K562 (cell line): ENCODE results near the gene ZNF24. TPM values are rescaled to one million over a fixed set of nuclear protein-coding genes. Genes with fewer than 3 reads are reported as not detected.

Experiments
- CREB5 ChIP-seq: fragments of 250-450 bp; sonication (Bioruptor Pico); IDR thresholded peaks from 2 replicates; pipeline ENCODE4 v1.5.0; 2020; ENCODE audit warnings: mild to moderate bottlenecking
- ESRRB ChIP-seq: fragments of 250-450 bp; sonication (Bioruptor Pico); IDR thresholded peaks from 2 replicates; pipeline ENCODE4 v1.5.0; 2020; ENCODE audit warnings: mild to moderate bottlenecking, moderate library complexity, borderline replicate concordance
- ETS2 ChIP-seq: IDR thresholded peaks from 2 replicates; pipeline ENCODE4 v1.6.1; 2016; ENCODE audit warnings: borderline replicate concordance, missing genetic modification characterization, mild to moderate bottlenecking, moderate library complexity, missing compliant biosample characterization; ENCODE audit not compliant: poor library complexity, severe bottlenecking
- HDAC1 ChIP-seq, 2 experiments: fragments of 450-650 bp; IDR thresholded peaks; 2 replicates each; pipeline ENCODE4 v1.6.1; 2016 to 2017; ENCODE audit warnings: inconsistent platforms in 1 of 2, mild to moderate bottlenecking in 1 of 2, moderate library complexity in 1 of 2
- HDAC3 ChIP-seq: fragments of 450-650 bp; IDR thresholded peaks from 2 replicates; pipeline ENCODE4 v1.6.1; 2018; ENCODE audit warnings: borderline replicate concordance, mild to moderate bottlenecking, moderate library complexity; ENCODE audit not compliant: partially characterized antibody
- HOXB6 ChIP-seq: fragments of 250-450 bp; sonication (Bioruptor Pico); IDR thresholded peaks from 2 replicates; pipeline ENCODE4 v1.5.1; 2022; ENCODE audit warnings: mild to moderate bottlenecking, borderline replicate concordance
- KDM2B ChIP-seq: fragments of 250-450 bp; sonication (Bioruptor Pico); IDR thresholded peaks from 2 replicates; pipeline ENCODE4 v1.8.0; 2021; ENCODE audit warnings: mild to moderate bottlenecking, moderate library complexity
- KLF1 ChIP-seq: fragments of 450-650 bp; IDR thresholded peaks from 2 replicates; pipeline ENCODE4 v1.6.1; 2016; ENCODE audit warnings: missing genetic modification characterization, missing compliant biosample characterization
- PRMT5 ChIP-seq: sonication (generic); formaldehyde crosslinking; IDR thresholded peaks from 2 replicates; pipeline ENCODE4 v1.5.0; 2020; ENCODE audit warnings: missing genetic modification reagents
- RBM25 ChIP-seq: fragments of 200-400 bp; formaldehyde crosslinking; IDR thresholded peaks from 2 replicates; pipeline ENCODE4 v1.6.1; 2018; ENCODE audit warnings: low read length, low read depth, moderate library complexity; ENCODE audit not compliant: severe bottlenecking
- SRSF3 ChIP-seq: fragments of 200-400 bp; formaldehyde crosslinking; IDR thresholded peaks from 2 replicates; pipeline ENCODE4 v1.6.1; 2016; ENCODE audit warnings: mild to moderate bottlenecking, low read length, moderate library complexity; ENCODE audit not compliant: insufficient read depth
- ZC3H4 ChIP-seq: sonication (generic); formaldehyde crosslinking; IDR thresholded peaks from 2 replicates; pipeline ENCODE4 v1.9.0; 2021; ENCODE audit warnings: missing genetic modification reagents, borderline replicate concordance
- ZFP36 ChIP-seq: fragments of 150-350 bp; IDR thresholded peaks from 2 replicates; pipeline ENCODE4 v1.6.1; 2018; ENCODE audit warnings: low read length, low read depth; ENCODE audit not compliant: partially characterized antibody
- ZKSCAN3 ChIP-seq: fragments of 250-450 bp; sonication (Bioruptor Pico); IDR thresholded peaks from 2 replicates; pipeline ENCODE4 v1.4.0; 2020
- ZNF23 ChIP-seq: fragments of 250-450 bp; sonication (Bioruptor Pico); IDR thresholded peaks from 2 replicates; pipeline ENCODE4 v1.4.0; 2020; ENCODE audit warnings: mild to moderate bottlenecking
- ZNF232 ChIP-seq: sonication (generic); formaldehyde crosslinking; IDR thresholded peaks from 2 replicates; pipeline ENCODE4 v1.8.0; 2022; ENCODE audit warnings: mild to moderate bottlenecking, missing genetic modification reagents
- ZNF324 ChIP-seq: fragments of 250-450 bp; sonication (Bioruptor Pico); IDR thresholded peaks from 2 replicates; pipeline ENCODE4 v1.4.0; 2020; ENCODE audit warnings: mild to moderate bottlenecking
- ZNF395 ChIP-seq: fragments of 200-800 bp; sonication (Bioruptor generic); IDR thresholded peaks from 2 replicates; pipeline ENCODE4 v1.6.1; 2017; ENCODE audit warnings: missing genetic modification characterization, missing compliant biosample characterization
- ZNF507 ChIP-seq: conservative IDR thresholded peaks from 2 replicates; pipeline ENCODE4 v1.6.1; 2017; ENCODE audit warnings: missing genetic modification characterization, missing compliant biosample characterization
- polyA plus RNA-seq, 8 experiments: library from polyadenylated mRNA; depleted of rRNA in 4 of 8; stranded (reverse) in 5 of 8; unstranded in 3 of 8; fragments of >200 nt; fragmentation: Nextera tagmentation in 2 of 8; fragmentation: Illumina TruSeq in 1 of 8; extraction: Ambion mirVana in 2 of 8; extraction: Trizol in 1 of 8; gene quantifications; 2 replicates each; pipeline versions ENCODE4 v1.2.1 to v1.2.3, GENCODE V29; 2011 to 2014; ENCODE audit warnings: inconsistent platforms in 1 of 8, missing spikeins in 1 of 8
- total RNA-seq, 7 experiments: library from RNA; depleted of rRNA in 6 of 7; stranded (reverse); fragments of >200 nt in 6 of 7; fragmentation: Illumina TruSeq in 2 of 7; extraction: Trizol in 2 of 7; gene quantifications; 2 replicates each; pipeline versions ENCODE4 v1.2.1 to v1.2.3, GENCODE V29; 2011 to 2021; ENCODE audit warnings: low replicate concordance in 1 of 7
- TF ChIP-seq, protein P1 (sequence below): fragments of 450-650 bp; IDR thresholded peaks from 2 replicates; pipeline ENCODE4 v1.6.1; 2016
- TF ChIP-seq, protein P2 (sequence below): fragments of 150-350 bp; conservative IDR thresholded peaks from 2 replicates; pipeline ENCODE4 v1.6.1; 2014; ENCODE audit warnings: low read length

The ZNF24 gene
- total and polyA plus RNA-seq, 9 of the 15 experiments (the other 6 are each of a cell fraction or from before 2014, with no cell fraction given): 35.7 to 72.8 (median 54.1) TPM

DNA sequence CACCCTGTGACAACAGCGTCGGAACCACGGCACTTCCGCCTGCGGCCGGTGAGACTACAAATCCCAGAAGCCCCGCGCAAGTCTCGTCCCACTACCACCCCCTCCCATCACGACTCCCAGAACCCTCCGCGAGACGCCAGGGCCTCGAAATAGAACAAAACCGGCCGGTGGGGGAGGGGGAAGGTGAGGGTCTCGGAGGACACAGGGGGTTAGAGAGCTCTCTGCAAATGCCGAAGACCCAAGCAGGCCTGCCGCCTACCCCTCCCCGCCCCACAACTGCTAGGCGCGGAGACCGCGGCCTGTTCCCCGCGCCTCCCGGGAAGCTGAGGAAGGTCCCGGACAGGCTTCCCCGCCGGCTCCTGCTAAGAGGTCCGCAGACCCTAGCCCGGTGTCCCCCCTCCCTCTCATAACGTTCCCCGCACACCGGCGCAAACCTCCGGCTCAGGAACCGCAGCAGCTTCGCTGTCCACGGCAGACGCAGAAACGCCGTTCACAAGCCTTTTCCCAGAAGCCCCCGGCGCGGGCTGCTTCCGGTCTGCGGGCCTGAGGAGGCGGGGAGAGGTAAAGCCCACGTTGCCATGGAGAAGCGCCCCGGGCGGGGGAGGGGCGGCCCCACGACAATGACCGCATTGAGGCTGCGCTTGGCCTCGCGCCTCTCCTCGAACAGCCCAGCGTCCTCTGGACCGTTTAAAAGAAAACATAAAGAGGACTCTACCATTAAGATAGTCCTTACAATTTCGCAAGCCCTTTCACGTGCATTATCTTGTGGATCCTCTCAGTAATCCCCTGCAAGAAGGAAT lies at the start of gene ZNF24 (continued):
- TF ChIP-seq ZNF395 (CRISPR knock-in tag) (peak; percentile 91), ZNF507 (tag) (no peak), CREB5 (CRISPR knock-in tag) (no peak), ZC3H4 (no peak), PRMT5 (CRISPR knock-in tag) (no peak), ZNF23 (no peak), HDAC3 (no peak), ESRRB (CRISPR knock-in tag) (0 out of 2 replicates have a peak, but pooled peaks have one; percentile 71), HOXB6 (CRISPR knock-in tag) (no peak), HDAC1 (IDR thresholded peaks at IDR 0.05) (peak in 1 of 2 experiments; percentile 80; a peak in 2 of 4 replicates), SRSF3 (no peak), ZFP36 (no peak), ZNF324 (no peak), KDM2B (CRISPR knock-in tag) (no peak), RBM25 (no peak), ZKSCAN3 (CRISPR knock-in tag) (no peak), ZNF232 (no peak), ETS2 (tag) (no peak), KLF1 (no peak)
- TF ChIP-seq, protein P1, sequence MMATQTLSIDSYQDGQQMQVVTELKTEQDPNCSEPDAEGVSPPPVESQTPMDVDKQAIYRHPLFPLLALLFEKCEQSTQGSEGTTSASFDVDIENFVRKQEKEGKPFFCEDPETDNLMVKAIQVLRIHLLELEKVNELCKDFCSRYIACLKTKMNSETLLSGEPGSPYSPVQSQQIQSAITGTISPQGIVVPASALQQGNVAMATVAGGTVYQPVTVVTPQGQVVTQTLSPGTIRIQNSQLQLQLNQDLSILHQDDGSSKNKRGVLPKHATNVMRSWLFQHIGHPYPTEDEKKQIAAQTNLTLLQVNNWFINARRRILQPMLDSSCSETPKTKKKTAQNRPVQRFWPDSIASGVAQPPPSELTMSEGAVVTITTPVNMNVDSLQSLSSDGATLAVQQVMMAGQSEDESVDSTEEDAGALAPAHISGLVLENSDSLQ: no peak
- TF ChIP-seq, protein P2, sequence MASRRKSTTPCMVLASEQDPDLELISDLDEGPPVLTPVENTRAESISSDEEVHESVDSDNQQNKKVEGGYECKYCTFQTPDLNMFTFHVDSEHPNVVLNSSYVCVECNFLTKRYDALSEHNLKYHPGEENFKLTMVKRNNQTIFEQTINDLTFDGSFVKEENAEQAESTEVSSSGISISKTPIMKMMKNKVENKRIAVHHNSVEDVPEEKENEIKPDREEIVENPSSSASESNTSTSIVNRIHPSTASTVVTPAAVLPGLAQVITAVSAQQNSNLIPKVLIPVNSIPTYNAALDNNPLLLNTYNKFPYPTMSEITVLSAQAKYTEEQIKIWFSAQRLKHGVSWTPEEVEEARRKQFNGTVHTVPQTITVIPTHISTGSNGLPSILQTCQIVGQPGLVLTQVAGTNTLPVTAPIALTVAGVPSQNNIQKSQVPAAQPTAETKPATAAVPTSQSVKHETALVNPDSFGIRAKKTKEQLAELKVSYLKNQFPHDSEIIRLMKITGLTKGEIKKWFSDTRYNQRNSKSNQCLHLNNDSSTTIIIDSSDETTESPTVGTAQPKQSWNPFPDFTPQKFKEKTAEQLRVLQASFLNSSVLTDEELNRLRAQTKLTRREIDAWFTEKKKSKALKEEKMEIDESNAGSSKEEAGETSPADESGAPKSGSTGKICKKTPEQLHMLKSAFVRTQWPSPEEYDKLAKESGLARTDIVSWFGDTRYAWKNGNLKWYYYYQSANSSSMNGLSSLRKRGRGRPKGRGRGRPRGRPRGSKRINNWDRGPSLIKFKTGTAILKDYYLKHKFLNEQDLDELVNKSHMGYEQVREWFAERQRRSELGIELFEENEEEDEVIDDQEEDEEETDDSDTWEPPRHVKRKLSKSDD: peak; percentile 58; the same call in 1 of the 2 replicates
